GM18909 (cell line): ENCODE results near the gene ACADSB.

Experiments used
- ATAC-seq: cut with Tn5 transposase; IDR thresholded peaks from one replicate; pipeline ENCODE4 v1.9.1; 2021; ENCODE audit warnings: mild to moderate bottlenecking; ENCODE audit not compliant: unreplicated experiment, poor library complexity

Gene ACADSB

GRCh38 chr10:123008355-123009104 lies at the start of gene ACADSB, which contains the start of gene IKZF5:
Gene ACADSB (plus strand): TSS chr10:123009006. CDS start chr10:123009030, 24 bp downstream.
Gene IKZF5 (minus strand): TSS chr10:123008795. CDS start chr10:122998625, 10,170 bp downstream.
- peak; percentile 88 for ATAC-seq

GRCh38 chr10:122962405-122962804 lies 46.4 kb upstream of the ACADSB start:
- ATAC-seq, result no peak

- ATAC-seq, result no peak
Measured at GRCh38 chr10:122966879-122967278, 41.9 kb upstream of the ACADSB start.

- no peak for ATAC-seq
Measured at GRCh38 chr10:122968698-122969097, 40.1 kb upstream of the ACADSB start.

- ATAC-seq, result no peak
Measured at GRCh38 chr10:122974023-122974422, 34.8 kb upstream of the ACADSB start.

GRCh38 chr10:122974543-122975064 lies 34.2 kb upstream of the ACADSB start:
- no peak for ATAC-seq

GRCh38 chr10:122980209-122981065 lies 28.4 kb upstream of the ACADSB start, which contains the start of gene PSTK:
Gene PSTK (plus strand): TSS chr10:122980401. CDS start chr10:122980480, 79 bp downstream.
- peak; percentile 96 for ATAC-seq

- no peak for ATAC-seq
Measured at GRCh38 chr10:122981066-122981464, 27.7 kb upstream of the ACADSB start.

GRCh38 chr10:122983898-122984297 lies 24.9 kb upstream of the ACADSB start:
- no peak for ATAC-seq

- ATAC-seq, result no peak
Measured at GRCh38 chr10:122984708-122985107, 24.1 kb upstream of the ACADSB start.

GRCh38 chr10:122986335-122986734 lies 22.5 kb upstream of the ACADSB start:
- no peak for ATAC-seq

- ATAC-seq, result no peak
Measured at GRCh38 chr10:122988501-122988900, 20.3 kb upstream of the ACADSB start.

- no peak for ATAC-seq
Measured at GRCh38 chr10:122990278-122990677, 18.5 kb upstream of the ACADSB start.

- no peak for ATAC-seq
Measured at GRCh38 chr10:122992031-122992585, 16.7 kb upstream of the ACADSB start.

- ATAC-seq, result no peak
Measured at GRCh38 chr10:122993797-122994336, 14.9 kb upstream of the ACADSB start.

GRCh38 chr10:122995936-122996335 lies 12.9 kb upstream of the ACADSB start:
- no peak for ATAC-seq

GRCh38 chr10:122997864-122998263 lies 10.9 kb upstream of the ACADSB start:
- ATAC-seq, result no peak

- no peak for ATAC-seq
Measured at GRCh38 chr10:122998360-122998917, 10.4 kb upstream of the ACADSB start.

GRCh38 chr10:122998934-122999333 lies 9.9 kb upstream of the ACADSB start:
- ATAC-seq, result no peak

GRCh38 chr10:122999347-122999746 lies 9.5 kb upstream of the ACADSB start:
- ATAC-seq, result no peak
